AG04449 (cell line): ENCODE measurements around the gene ARID1B.
A peak's percentile ranks its signal among the peaks of the same experiment; 100 is the strongest.

Experiments used
- CTCF ChIA-PET: fragments of 350-600 bp; formaldehyde crosslinking; extraction: SDS; loops from one replicate; lab custom pipeline; 2021; ENCODE audit warnings: antibody characterized with exemption; lab: Yijun Ruan, JAX
- POLR2A ChIA-PET: fragments of 400-600, 350-600 bp; formaldehyde crosslinking; extraction: SDS; loops from one replicate; lab custom pipeline; 2020; ENCODE audit warnings: antibody characterized with exemption, inconsistent platforms; lab: Yijun Ruan, JAX
- DNase-seq: peaks from one replicate; pipeline ENCODE4 v3.0.0-alpha.2; 2010; ENCODE audit warnings: low read depth, low spot score
- H3K4me3 ChIP-seq: 2 replicates; pipeline ENCODE4 v1.5.1; 2011; ENCODE audit warnings: low read depth, mild to moderate bottlenecking, control low read depth, low read length
- CTCF ChIP-seq: IDR thresholded peaks from one replicate; pipeline ENCODE4 v1.5.1; 2011; ENCODE audit warnings: mild to moderate bottlenecking, moderate library complexity, low read length, control low read depth, inconsistent platforms; ENCODE audit not compliant: insufficient read depth; ENCODE audit errors: missing control alignments

ARID1B gene

GRCh38 chr6:156776840-156777576 is at the start of gene ARID1B:
Gene ARID1B (plus strand): TSS chr6:156777378. CDS start chr6:156777681, 303 bp downstream.
- no peak for DNase-seq
- POLR2A ChIA-PET = interaction anchor here (0.7 to 1.0 kb wide), 2 partner anchors 58 to 177 kb away, joined by 3 read pairs; no protein-coding TSS in a partner anchor
- CTCF ChIA-PET = interaction anchor here (1.1 to 1.5 kb wide), 2 partner anchors 10 to 267 kb away, joined by 3 to 6 read pairs; no protein-coding TSS in a partner anchor
- peak within 1 kb of the TSS; percentile 77 for H3K4me3 ChIP-seq
- no peak for TF ChIP-seq CTCF

GRCh38 chr6:156727715-156728385 is 49.3 kb upstream of the ARID1B start:
- no peak for TF ChIP-seq CTCF
- DNase-seq = no peak
- ChIA-PET POLR2A (no interaction called here), CTCF (no interaction called here)
- no peak overlapping the region for H3K4me3 ChIP-seq

GRCh38 chr6:156729248-156729647 is 47.9 kb upstream of the ARID1B start:
- TF ChIP-seq CTCF = no peak
- H3K4me3 ChIP-seq = no peak overlapping the region
- POLR2A ChIA-PET = no interaction called here
- no peak for DNase-seq
- CTCF ChIA-PET = no interaction called here

DNA sequence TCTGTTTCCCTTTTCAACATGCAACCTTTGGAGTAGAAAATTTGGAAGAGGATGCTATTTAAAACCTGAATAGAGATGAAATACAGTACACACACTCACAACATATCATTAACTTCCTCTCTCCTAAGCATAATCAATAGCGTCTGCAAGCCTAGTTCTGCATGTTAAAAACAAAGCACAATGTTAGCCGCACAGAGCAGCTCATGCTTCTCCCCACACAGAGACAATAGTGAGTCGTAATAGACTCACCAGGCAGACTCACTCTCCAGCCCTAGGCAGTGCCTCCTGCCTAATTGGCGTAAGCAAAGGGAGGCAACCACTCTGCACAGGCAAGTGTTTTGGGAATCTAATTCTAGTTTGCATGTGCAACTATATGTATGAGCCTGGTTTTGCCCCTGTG is 45.8 kb upstream of the ARID1B start:
- ChIA-PET CTCF (no interaction called here), POLR2A (no interaction called here)
- TF ChIP-seq CTCF = no peak
- no peak for DNase-seq
- H3K4me3 ChIP-seq = no peak overlapping the region

GRCh38 chr6:156735751-156736150 is 41.4 kb upstream of the ARID1B start:
- ChIA-PET POLR2A (no interaction called here), CTCF (no interaction called here)
- no peak for TF ChIP-seq CTCF
- DNase-seq = no peak
- H3K4me3 ChIP-seq = no peak overlapping the region

DNA sequence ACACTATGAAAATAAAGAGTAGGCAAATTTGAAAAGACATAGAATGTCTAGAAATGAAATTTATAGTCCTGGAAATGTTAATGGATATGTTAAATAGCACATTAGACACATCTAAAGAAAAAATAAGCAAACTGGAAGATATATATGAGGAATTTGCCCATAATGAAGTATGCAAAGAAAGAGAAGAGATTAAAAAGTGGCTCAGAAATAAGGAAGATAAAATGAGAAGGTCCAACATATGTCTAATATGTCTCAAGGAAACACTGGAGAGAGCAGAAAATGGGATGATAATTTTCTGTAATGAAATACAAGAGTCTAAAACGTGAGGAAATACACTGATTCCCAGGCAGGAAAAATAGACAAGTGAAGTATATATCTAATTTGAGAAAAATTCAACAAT is 36.6 kb upstream of the ARID1B start:
- DNase-seq = no peak
- no peak for TF ChIP-seq CTCF
- ChIA-PET CTCF (no interaction called here), POLR2A (no interaction called here)
- no peak overlapping the region for H3K4me3 ChIP-seq
